ENCODE results near the gene MYOM1. TPM values are rescaled to one million over a fixed set of nuclear protein-coding genes. Genes with fewer than 3 reads are reported as not detected.
"Not testable (repeated sequence)": the region's sequence is repeated elsewhere in the genome, so short reads cannot be mapped to it uniquely, and the experiment has no call there.

The MYOM1 gene
- polyA plus RNA-seq, 1 donor, result 8.7 TPM

DNA sequence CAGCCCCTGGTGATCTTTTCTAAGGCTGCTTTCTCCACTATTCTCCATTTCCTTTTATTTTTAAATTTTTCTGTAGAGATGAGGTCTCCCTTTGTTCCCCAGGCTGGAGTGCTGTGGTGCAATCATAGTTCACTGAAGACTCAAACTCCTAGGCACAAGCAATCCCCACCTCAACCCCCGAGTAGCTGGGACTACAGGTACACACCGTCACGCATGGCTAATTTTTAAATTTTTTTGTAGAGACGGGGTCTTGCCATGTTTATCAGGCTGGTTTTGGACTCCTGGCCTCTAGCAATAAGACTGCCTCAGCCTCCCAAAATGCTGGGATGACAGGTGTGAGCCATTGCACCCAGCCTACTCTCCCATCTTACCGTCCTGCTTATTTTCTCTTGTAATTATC is 184.1 kb downstream of the MYOM1 start:
- DNase-seq, result no peak
- Histone ChIP-seq H3K4me1 (ENCODE audit: control insufficient read depth, insufficient read depth, low read length) (peaks cover 3% of the 10 kb centered on the region), H3K27ac (ENCODE audit: low read length) (no peak overlapping the region), H3K36me3 (ENCODE audit: control insufficient read depth, insufficient read depth, low read length) (no peaks in the 10 kb centered on the region), H3K27me3 (ENCODE audit: control insufficient read depth, insufficient read depth, low read length) (no peaks in the 10 kb centered on the region), H3K4me3 (ENCODE audit: low read length) (no peak overlapping the region), H3K9me3 (ENCODE audit: control insufficient read depth, low read depth, low read length) (no peaks in the 10 kb centered on the region)
- 100% methylated on average over 1 of the region's 5 CpGs for WGBS (ENCODE audit: insufficient coverage, low lambda C conversion rate)

DNA sequence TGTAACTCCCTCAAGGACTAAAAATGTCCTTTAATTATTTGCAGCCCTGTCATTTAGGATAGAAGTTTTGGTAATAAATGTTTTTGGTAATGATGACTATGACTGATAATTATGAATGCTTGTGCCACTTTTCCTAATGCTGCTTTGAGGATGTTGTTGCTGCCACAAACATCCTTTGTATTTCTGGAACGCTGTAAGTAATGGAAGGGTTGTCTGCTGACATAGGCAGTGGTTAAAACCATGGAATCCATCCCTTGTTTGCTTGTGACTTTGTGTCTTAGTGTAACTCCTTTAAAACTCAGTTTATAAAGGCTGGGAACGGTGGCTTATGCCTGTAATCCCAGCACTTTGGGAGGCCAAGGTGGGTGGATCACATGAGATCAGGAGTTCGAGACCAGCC is 187.0 kb downstream of the MYOM1 start:
- H3K4me1 ChIP-seq (ENCODE audit: control insufficient read depth, insufficient read depth, low read length), result peaks cover 26% of the 10 kb centered on the region
- 80% methylated on average over 1 of the region's 3 CpGs for WGBS (ENCODE audit: insufficient coverage, low lambda C conversion rate)
- H3K27ac ChIP-seq (ENCODE audit: low read length), result no peak overlapping the region
- no peaks in the 10 kb centered on the region for H3K36me3 ChIP-seq (ENCODE audit: control insufficient read depth, insufficient read depth, low read length)
- H3K9me3 ChIP-seq (ENCODE audit: control insufficient read depth, low read depth, low read length), result no peaks in the 10 kb centered on the region
- H3K4me3 ChIP-seq (ENCODE audit: low read length), result no peak overlapping the region
- H3K27me3 ChIP-seq (ENCODE audit: control insufficient read depth, insufficient read depth, low read length), result no peaks in the 10 kb centered on the region
- no peak for DNase-seq

DNA sequence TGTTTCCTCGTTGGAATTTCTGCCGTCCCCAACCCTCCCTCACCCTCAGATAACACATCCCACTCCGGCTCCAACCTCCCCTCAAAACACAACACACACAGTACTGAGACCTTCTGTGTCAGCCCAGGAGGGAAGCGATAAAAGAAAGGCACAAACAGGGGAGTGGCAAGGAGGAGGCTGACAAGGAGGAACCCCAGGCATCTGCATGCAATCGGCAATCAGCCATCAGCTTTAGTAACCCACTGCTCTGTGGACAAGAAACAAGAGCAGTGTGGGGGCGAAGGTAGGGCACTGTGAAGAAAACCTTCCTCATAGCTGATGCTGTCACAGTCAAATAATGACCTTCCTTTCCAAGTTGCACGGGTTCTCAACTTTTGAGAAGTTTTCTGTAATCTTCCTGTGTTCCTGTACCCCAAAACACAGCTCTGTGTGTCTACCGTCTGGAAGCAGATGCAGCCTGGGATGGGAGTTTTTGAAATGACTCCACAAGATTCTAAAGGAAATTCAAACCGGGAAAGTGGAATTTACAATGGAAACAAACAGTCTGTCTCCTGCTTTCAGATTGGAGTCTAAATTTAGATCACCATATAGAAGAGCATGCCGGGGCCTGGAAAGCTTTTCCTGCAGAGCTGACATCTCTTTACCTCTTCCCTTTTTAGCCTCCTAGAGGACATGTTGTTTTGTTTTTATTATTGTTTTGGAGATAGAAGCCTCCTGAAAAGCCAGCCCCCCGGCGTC is 190.4 kb downstream of the MYOM1 start:
- WGBS (ENCODE audit: insufficient coverage, low lambda C conversion rate), result 10% methylated on average over 2 of the region's 12 CpGs
- Histone ChIP-seq H3K36me3 (ENCODE audit: control insufficient read depth, insufficient read depth, low read length) (no peaks in the 10 kb centered on the region), H3K9me3 (ENCODE audit: control insufficient read depth, low read depth, low read length) (no peaks in the 10 kb centered on the region), H3K4me1 (ENCODE audit: control insufficient read depth, insufficient read depth, low read length) (peaks cover 52% of the 10 kb centered on the region), H3K27ac (ENCODE audit: low read length) (peak overlapping the region; percentile 80), H3K4me3 (ENCODE audit: low read length) (no peak overlapping the region), H3K27me3 (ENCODE audit: control insufficient read depth, insufficient read depth, low read length) (no peaks in the 10 kb centered on the region)
- peak in 1 of 2 donors; percentile 66 for DNase-seq

DNA sequence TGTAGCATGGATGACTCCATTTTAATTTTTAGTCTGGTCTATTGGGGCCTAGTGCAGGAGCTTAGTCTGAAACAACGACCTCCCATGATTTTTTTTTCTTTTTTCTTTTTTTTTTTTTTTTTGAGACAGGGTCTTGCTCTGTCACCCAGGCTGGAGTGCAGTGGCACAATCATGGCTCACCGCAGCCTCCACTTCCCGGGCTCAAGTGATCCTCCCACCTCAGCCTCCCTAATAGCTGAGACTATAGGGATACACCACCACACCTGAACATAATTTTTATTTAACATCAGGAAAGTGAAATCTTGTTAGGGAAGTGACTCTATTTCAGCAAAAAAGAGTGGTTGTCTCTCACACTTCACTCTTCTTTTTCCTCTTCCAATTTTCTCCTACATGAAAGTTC is 191.7 kb downstream of the MYOM1 start:
- WGBS (ENCODE audit: insufficient coverage, low lambda C conversion rate), result no CpG with 5 or more reads among the region's 3 CpGs
- peak overlapping the region; percentile 80 for H3K27ac ChIP-seq (ENCODE audit: low read length)
- not testable (repeated sequence) for H3K36me3 ChIP-seq (ENCODE audit: control insufficient read depth, insufficient read depth, low read length)

DNA sequence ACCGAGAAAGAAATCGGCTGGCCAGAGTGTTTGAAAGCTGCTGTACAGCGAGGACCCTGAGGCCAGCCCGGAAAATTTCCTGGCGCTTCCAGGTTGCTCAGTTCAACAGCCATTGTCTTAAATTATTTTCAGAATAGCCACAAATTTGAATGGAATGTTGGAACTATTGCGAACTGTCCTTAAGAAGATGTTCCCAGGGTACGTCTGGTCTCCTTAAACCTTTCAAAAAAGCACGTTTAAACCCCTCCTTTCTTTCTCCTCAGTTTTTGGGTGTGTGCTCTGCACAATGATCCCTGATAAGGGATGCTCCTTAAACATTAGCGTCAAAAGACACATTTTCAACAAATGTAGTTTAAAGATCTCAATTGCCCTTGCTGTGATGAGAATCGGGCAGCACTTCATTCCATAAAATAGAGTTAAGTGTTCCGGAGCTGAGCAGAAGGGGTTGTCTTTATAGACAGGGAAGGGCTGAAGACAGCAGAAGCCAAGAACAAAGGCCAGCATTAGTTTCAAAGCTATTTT is 192.3 kb downstream of the MYOM1 start:
- Histone ChIP-seq H3K36me3 (ENCODE audit: control insufficient read depth, insufficient read depth, low read length) (no peaks in the 10 kb centered on the region), H3K9me3 (ENCODE audit: control insufficient read depth, low read depth, low read length) (no peaks in the 10 kb centered on the region), H3K27ac (ENCODE audit: low read length) (peak overlapping the region; percentile 80), H3K4me3 (ENCODE audit: low read length) (no peak overlapping the region), H3K4me1 (ENCODE audit: control insufficient read depth, insufficient read depth, low read length) (peaks cover 52% of the 10 kb centered on the region), H3K27me3 (ENCODE audit: control insufficient read depth, insufficient read depth, low read length) (no peaks in the 10 kb centered on the region)
- DNase-seq, result peak in 1 of 2 donors; percentile 51
- WGBS (ENCODE audit: insufficient coverage, low lambda C conversion rate), result no CpG with 5 or more reads among the region's 11 CpGs

More for the DNA sequence above, 191.7 kb downstream of the MYOM1 start:
- not testable (repeated sequence) for H3K9me3 ChIP-seq (ENCODE audit: control insufficient read depth, low read depth, low read length); DNase-seq; H3K4me3 ChIP-seq (ENCODE audit: low read length); H3K27me3 ChIP-seq (ENCODE audit: control insufficient read depth, insufficient read depth, low read length)
- peaks cover 52% of the 10 kb centered on the region for H3K4me1 ChIP-seq (ENCODE audit: control insufficient read depth, insufficient read depth, low read length)

DNA sequence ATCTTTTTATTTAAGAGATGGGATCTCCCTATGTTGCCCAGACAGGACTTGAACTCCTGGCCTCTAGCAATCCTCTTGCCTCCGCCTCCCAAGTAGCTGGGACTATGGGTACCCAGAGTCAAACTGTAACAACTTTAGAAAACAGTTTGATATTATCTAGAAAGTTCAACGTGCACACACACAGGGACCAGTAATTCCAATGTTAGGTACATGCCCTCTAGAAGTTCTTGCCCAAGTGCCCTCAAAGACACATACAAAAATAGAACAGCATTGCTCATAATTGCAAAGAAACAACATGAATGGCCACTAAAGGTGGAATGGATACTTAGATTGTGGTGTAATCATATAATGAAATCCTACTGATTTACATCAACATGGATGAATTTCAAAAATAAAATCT is 194.2 kb downstream of the MYOM1 start:
- no peak overlapping the region for H3K4me3 ChIP-seq (ENCODE audit: low read length)
- DNase-seq, result peak in 1 of 2 donors; percentile 14
- no CpG with 5 or more reads among the region's 2 CpGs for WGBS (ENCODE audit: insufficient coverage, low lambda C conversion rate)
- no peaks in the 10 kb centered on the region for H3K27me3 ChIP-seq (ENCODE audit: control insufficient read depth, insufficient read depth, low read length)
- H3K4me1 ChIP-seq (ENCODE audit: control insufficient read depth, insufficient read depth, low read length), result peaks cover 52% of the 10 kb centered on the region
- H3K36me3 ChIP-seq (ENCODE audit: control insufficient read depth, insufficient read depth, low read length), result no peaks in the 10 kb centered on the region
- no peaks in the 10 kb centered on the region for H3K9me3 ChIP-seq (ENCODE audit: control insufficient read depth, low read depth, low read length)
- peak overlapping the region; percentile 80 for H3K27ac ChIP-seq (ENCODE audit: low read length)

DNA sequence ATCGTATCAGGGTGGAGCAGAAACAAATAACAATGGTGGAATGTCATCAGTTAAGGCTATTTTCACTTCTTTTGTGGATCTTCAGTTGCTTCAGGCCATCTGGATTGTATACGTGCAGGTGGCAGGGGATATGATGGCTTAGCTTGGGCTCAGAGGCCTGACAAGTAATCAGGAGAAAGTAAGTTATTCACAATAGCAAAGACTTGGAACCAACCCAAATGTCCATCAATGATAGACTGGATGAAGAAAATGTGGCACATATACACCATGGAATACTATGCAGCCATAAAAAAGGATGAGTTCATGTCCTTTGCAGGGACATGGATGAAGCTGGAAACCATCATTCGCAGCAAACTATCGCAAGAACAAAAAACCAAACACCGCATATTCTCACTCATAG is 196.2 kb downstream of the MYOM1 start:
- not testable (repeated sequence) for H3K27me3 ChIP-seq (ENCODE audit: control insufficient read depth, insufficient read depth, low read length); H3K9me3 ChIP-seq (ENCODE audit: control insufficient read depth, low read depth, low read length); H3K36me3 ChIP-seq (ENCODE audit: control insufficient read depth, insufficient read depth, low read length); H3K27ac ChIP-seq (ENCODE audit: low read length); H3K4me3 ChIP-seq (ENCODE audit: low read length); DNase-seq
- H3K4me1 ChIP-seq (ENCODE audit: control insufficient read depth, insufficient read depth, low read length), result peaks cover 38% of the 10 kb centered on the region
- WGBS (ENCODE audit: insufficient coverage, low lambda C conversion rate), result no CpG with 5 or more reads among the region's 5 CpGs

Other genes starting within 250 kb of the MYOM1 start
- 54.1 TPM for gene LPIN2, start 206.8 kb downstream of the MYOM1 start, polyA plus RNA-seq
- 280 TPM for gene MYL12A, start 27.8 kb upstream of the MYOM1 start, polyA plus RNA-seq
- 408 TPM for gene MYL12B, start 42.2 kb upstream of the MYOM1 start, polyA plus RNA-seq
- gene TGIF1, start 230.2 kb upstream of the MYOM1 start, polyA plus RNA-seq, result 63.5 TPM

Measured in large intestine (tissue), 3 donors.